ENCODE results near the gene MTAP.

DNA sequence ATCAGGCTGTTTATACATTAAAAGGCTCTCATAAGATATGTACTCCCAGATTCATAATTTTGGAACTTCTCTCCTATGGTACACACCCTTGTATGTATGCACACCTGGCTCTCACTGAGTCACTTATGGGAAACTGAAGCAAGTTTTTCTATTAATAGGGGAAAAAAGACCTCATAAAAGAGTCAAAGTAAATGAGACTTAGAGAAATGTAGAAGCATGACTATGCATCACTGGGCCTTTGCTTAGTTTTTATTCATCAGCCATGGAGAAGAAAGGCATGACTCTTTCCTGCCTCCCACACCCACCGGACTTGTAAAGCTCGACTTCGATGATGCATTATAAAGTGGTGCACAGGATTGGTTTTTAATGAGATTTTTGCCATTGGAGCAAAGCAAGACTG lies 28.2 kb downstream of the MTAP start:
- TF ChIP-seq, protein P1, sequence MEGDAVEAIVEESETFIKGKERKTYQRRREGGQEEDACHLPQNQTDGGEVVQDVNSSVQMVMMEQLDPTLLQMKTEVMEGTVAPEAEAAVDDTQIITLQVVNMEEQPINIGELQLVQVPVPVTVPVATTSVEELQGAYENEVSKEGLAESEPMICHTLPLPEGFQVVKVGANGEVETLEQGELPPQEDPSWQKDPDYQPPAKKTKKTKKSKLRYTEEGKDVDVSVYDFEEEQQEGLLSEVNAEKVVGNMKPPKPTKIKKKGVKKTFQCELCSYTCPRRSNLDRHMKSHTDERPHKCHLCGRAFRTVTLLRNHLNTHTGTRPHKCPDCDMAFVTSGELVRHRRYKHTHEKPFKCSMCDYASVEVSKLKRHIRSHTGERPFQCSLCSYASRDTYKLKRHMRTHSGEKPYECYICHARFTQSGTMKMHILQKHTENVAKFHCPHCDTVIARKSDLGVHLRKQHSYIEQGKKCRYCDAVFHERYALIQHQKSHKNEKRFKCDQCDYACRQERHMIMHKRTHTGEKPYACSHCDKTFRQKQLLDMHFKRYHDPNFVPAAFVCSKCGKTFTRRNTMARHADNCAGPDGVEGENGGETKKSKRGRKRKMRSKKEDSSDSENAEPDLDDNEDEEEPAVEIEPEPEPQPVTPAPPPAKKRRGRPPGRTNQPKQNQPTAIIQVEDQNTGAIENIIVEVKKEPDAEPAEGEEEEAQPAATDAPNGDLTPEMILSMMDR (IDR thresholded peaks at IDR 0.05; ENCODE audit: insufficient read depth, low read depth, low read length) = no peak
- TF ChIP-seq EZH2 (IDR thresholded peaks at IDR 0.05; ENCODE audit: insufficient read depth, low read length) = no peak
